H1 (cell line): ENCODE data around the gene OR10H1. TPM values are rescaled to one million over a fixed set of nuclear protein-coding genes. Genes with fewer than 3 reads are reported as not detected.

Experiments
- CTCF ChIA-PET: fragments of 300-600 bp; sonication (Branson Sonifier 250); formaldehyde crosslinking; loops from one replicate; lab custom pipeline; 2021; ENCODE audit not compliant: partially characterized antibody; lab: Charles Lee
- POLR2A ChIA-PET: fragments of 300-600 bp; sonication (Branson Sonifier 250); formaldehyde crosslinking; loops from one replicate; lab custom pipeline; 2021; ENCODE audit warnings: inconsistent platforms; ENCODE audit not compliant: partially characterized antibody; lab: Charles Lee
- DNase-seq, 2 experiments: peaks; one replicate each; pipeline versions ENCODE4 v3.0.0 to v3.0.0-alpha.2; 2010 to 2022; ENCODE audit warnings: low spot score in 2 of 2, low read depth in 1 of 2, mixed read lengths in 1 of 2
- FAIRE-seq: peaks from 2 replicates; lab custom pipeline; 2011; peaks lifted over from hg19 to GRCh38; lab: Jason Lieb, UNC
- H2AFZ ChIP-seq: 2 replicates; pipeline ENCODE4 v1.8.1; 2012; ENCODE audit warnings: low read length, inconsistent platforms
- H2AK5ac ChIP-seq: 2 replicates; pipeline ENCODE4 v1.6.1; 2013; ENCODE audit warnings: low read depth, low read length
- H2BK120ac ChIP-seq: replicated peaks from 2 replicates; pipeline ENCODE3; 2013; ENCODE audit warnings: low read depth, low read length, inconsistent platforms
- H2BK12ac ChIP-seq: 2 replicates; pipeline ENCODE4 v1.6.1; 2013; ENCODE audit warnings: low read depth, low read length
- H2BK15ac ChIP-seq: 2 replicates; pipeline ENCODE4 v1.6.1; 2013; ENCODE audit warnings: low read length
- H2BK20ac ChIP-seq: 2 replicates; pipeline ENCODE4 v1.6.1; 2013; ENCODE audit warnings: low read length
- H2BK5ac ChIP-seq: 2 replicates; pipeline ENCODE4 v1.6.1; 2013; ENCODE audit warnings: low read depth, low read length
- H3K14ac ChIP-seq: 2 replicates; pipeline ENCODE4 v1.6.1; 2013; ENCODE audit warnings: inconsistent platforms; ENCODE audit not compliant: insufficient read length
- H3K18ac ChIP-seq: 2 replicates; pipeline ENCODE4 v1.6.1; 2013; ENCODE audit warnings: low read length; ENCODE audit errors: extremely low read depth
- H3K23ac ChIP-seq: 2 replicates; pipeline ENCODE4 v1.6.1; 2013; ENCODE audit warnings: inconsistent platforms; ENCODE audit not compliant: insufficient read length
- H3K23me2 ChIP-seq: 2 replicates; pipeline ENCODE4 v1.6.1; 2013; ENCODE audit warnings: low read depth, low read length
- H3K27ac ChIP-seq: 2 replicates; pipeline ENCODE4 v1.6.1; 2011; ENCODE audit warnings: low read depth, low read length, inconsistent platforms
- H3K27me3 ChIP-seq, 4 experiments: replicated peaks in 1 of 4; 1 replicate in 1 of 4; 2 replicates in 3 of 4; pipeline versions ENCODE4 v1.6.1 to v1.8.1; 2011 to 2013; ENCODE audit warnings: low read length in 3 of 4, mild to moderate bottlenecking in 3 of 4, inconsistent platforms in 2 of 4, mixed read lengths in 2 of 4, moderate library complexity in 1 of 4; ENCODE audit not compliant: control insufficient read depth in 3 of 4, insufficient read depth in 3 of 4; ENCODE audit errors: extremely low read depth in 1 of 4
- H3K36me3 ChIP-seq, 4 experiments: 2 replicates each; pipeline versions ENCODE4 v1.6.1 to v1.8.1; 2011 to 2013; ENCODE audit warnings: mild to moderate bottlenecking in 4 of 4, low read length in 3 of 4, moderate library complexity in 2 of 4, control low read depth in 1 of 4, inconsistent platforms in 1 of 4; ENCODE audit not compliant: insufficient read depth in 4 of 4, control insufficient read depth in 2 of 4
- H3K4ac ChIP-seq: replicated peaks from 2 replicates; pipeline ENCODE3; 2013; ENCODE audit warnings: low read length, low read depth, mixed read lengths, inconsistent platforms; ENCODE audit not compliant: insufficient read length
- H3K4me1 ChIP-seq, 4 experiments: replicated peaks in 1 of 4; 1 replicate in 1 of 4; 2 replicates in 3 of 4; pipeline versions ENCODE4 v1.6.1 to v1.8.1; 2011 to 2013; ENCODE audit warnings: low read length in 3 of 4, inconsistent platforms in 2 of 4, mixed read lengths in 1 of 4; ENCODE audit not compliant: insufficient read depth in 4 of 4, control insufficient read depth in 3 of 4
- H3K4me2 ChIP-seq, 2 experiments: 2 replicates each; pipeline versions ENCODE4 v1.6.1 to v1.8.1; 2011 to 2013; ENCODE audit warnings: low read depth in 2 of 2, low read length in 2 of 2, control low read depth in 1 of 2, inconsistent platforms in 1 of 2, mild to moderate bottlenecking in 1 of 2; ENCODE audit not compliant: insufficient read depth in 1 of 2
- H3K4me3 ChIP-seq, 4 experiments: fragments of 200-600, 300-600 bp in 1 of 4; sonication (generic), shearing (Covaris generic), sonication (Bioruptor Twin) in 1 of 4; 2 replicates each; pipeline versions ENCODE4 v1.5.1 to v1.8.1; 2011 to 2016; ENCODE audit warnings: low read length in 4 of 4, low read depth in 3 of 4, control low read depth in 2 of 4, inconsistent platforms in 2 of 4, mild to moderate bottlenecking in 2 of 4, mixed read lengths in 1 of 4, moderate library complexity in 1 of 4; ENCODE audit not compliant: insufficient read depth in 2 of 4; ENCODE audit errors: extremely low read depth in 1 of 4
- H3K56ac ChIP-seq: replicated peaks from 2 replicates; pipeline ENCODE3; 2013; ENCODE audit warnings: low read depth, mild to moderate bottlenecking, mixed read lengths, low read length, inconsistent platforms; ENCODE audit not compliant: insufficient read length
- H3K79me1 ChIP-seq: 2 replicates; pipeline ENCODE4 v1.6.1; 2013; ENCODE audit warnings: low read depth, low read length, control low read depth
- H3K79me2 ChIP-seq, 2 experiments: 2 replicates each; pipeline versions ENCODE4 v1.6.1 to v1.8.1; 2012 to 2013; ENCODE audit warnings: low read length in 2 of 2, mild to moderate bottlenecking in 2 of 2, inconsistent platforms in 1 of 2; ENCODE audit not compliant: insufficient read depth in 2 of 2, control insufficient read depth in 1 of 2
- H3K9ac ChIP-seq, 4 experiments: replicated peaks in 1 of 4; 1 replicate in 1 of 4; 2 replicates in 3 of 4; pipeline versions ENCODE4 v1.6.1 to v1.8.1; 2011 to 2013; ENCODE audit warnings: low read depth in 3 of 4, low read length in 3 of 4, control low read depth in 2 of 4, mild to moderate bottlenecking in 2 of 4, moderate library complexity in 2 of 4, inconsistent platforms in 1 of 4; ENCODE audit errors: extremely low read depth in 1 of 4
- H3K9me3 ChIP-seq, 2 experiments: 2 replicates each; pipeline versions ENCODE4 v1.6.1 to v1.8.1; 2012 to 2013; ENCODE audit warnings: mild to moderate bottlenecking in 2 of 2, moderate library complexity in 2 of 2, control low read depth in 1 of 2, inconsistent platforms in 1 of 2, low read depth in 1 of 2, low read length in 1 of 2, mixed read lengths in 1 of 2; ENCODE audit not compliant: insufficient read depth in 2 of 2
- H4K20me1 ChIP-seq, 2 experiments: replicated peaks in 1 of 2; 2 replicates each; pipeline versions ENCODE3 to v1.8.1; 2011 to 2013; ENCODE audit warnings: inconsistent platforms in 2 of 2, low read length in 2 of 2, mild to moderate bottlenecking in 1 of 2; ENCODE audit not compliant: insufficient read depth in 2 of 2, control insufficient read depth in 1 of 2
- H4K5ac ChIP-seq: 2 replicates; pipeline ENCODE4 v1.6.1; 2013; ENCODE audit warnings: low read length, low read depth, mixed read lengths, inconsistent platforms; ENCODE audit not compliant: insufficient read length
- H4K8ac ChIP-seq: 2 replicates; pipeline ENCODE4 v1.8.0; 2013; ENCODE audit warnings: mild to moderate bottlenecking, moderate library complexity, low read length, inconsistent platforms; ENCODE audit not compliant: insufficient read depth; ENCODE audit errors: extremely low read depth
- H4K91ac ChIP-seq: replicated peaks from 2 replicates; pipeline ENCODE3; 2013; ENCODE audit warnings: low read length, mixed read lengths, inconsistent platforms; ENCODE audit not compliant: insufficient read length
- BCL11A ChIP-seq, 2 experiments: IDR thresholded peaks; one replicate each; pipeline ENCODE4 v1.6.1; 2011; ENCODE audit warnings: low read depth in 2 of 2, low read length in 2 of 2, mild to moderate bottlenecking in 2 of 2
- JUND ChIP-seq: IDR thresholded peaks from 2 replicates; pipeline ENCODE4 v1.6.1; 2011; ENCODE audit warnings: mild to moderate bottlenecking, improper control_type of control experiment, low read length
- KDM5A ChIP-seq: fragments of 200-600 bp; IDR thresholded peaks from 2 replicates; pipeline ENCODE4 v1.7.1; 2012; ENCODE audit warnings: mild to moderate bottlenecking, low read length, inconsistent platforms, mixed read lengths
- POLR2A ChIP-seq, 2 experiments: IDR thresholded peaks; 1 replicate in 1 of 2; 2 replicates in 1 of 2; pipeline ENCODE4 v1.6.1; 2011; ENCODE audit warnings: low read depth in 2 of 2, low read length in 2 of 2, mild to moderate bottlenecking in 2 of 2; ENCODE audit errors: control extremely low read depth in 1 of 2
- POU5F1 ChIP-seq: IDR thresholded peaks from 2 replicates; pipeline ENCODE4 v1.6.1; 2011; ENCODE audit warnings: low read depth, mild to moderate bottlenecking, low read length, moderate library complexity
- RFX5 ChIP-seq: IDR thresholded peaks from 2 replicates; pipeline ENCODE4 v1.6.1; 2011; ENCODE audit warnings: low read depth, low read length, improper control_type of control experiment, borderline replicate concordance
- RXRA ChIP-seq: IDR thresholded peaks from 2 replicates; pipeline ENCODE4 v1.6.1; 2011; ENCODE audit warnings: low read depth, mild to moderate bottlenecking, low read length, moderate library complexity; ENCODE audit not compliant: insufficient read depth
- SP2 ChIP-seq: IDR thresholded peaks from 2 replicates; pipeline ENCODE4 v1.6.1; 2012; ENCODE audit warnings: mild to moderate bottlenecking, low read length, inconsistent platforms
- TAF1 ChIP-seq: IDR thresholded peaks from 2 replicates; pipeline ENCODE4 v1.6.1; 2011; ENCODE audit warnings: mild to moderate bottlenecking, low read depth, low read length
- TEAD4 ChIP-seq: IDR thresholded peaks from 2 replicates; pipeline ENCODE4 v1.6.1; 2012; ENCODE audit warnings: low read depth, low read length, inconsistent platforms, mixed read lengths
- WGBS, 2 experiments: shearing (Covaris generic) in 1 of 2; methylation state at CpG; one replicate each; pipeline versions ENCODE4 v1.1.6 to v1.1.7; 2013 to 2015; ENCODE audit warnings: low lambda C conversion rate in 2 of 2, mixed read lengths in 2 of 2, inconsistent platforms in 1 of 2, low coverage in 1 of 2, missing lambda C conversion rate in 1 of 2; ENCODE audit not compliant: insufficient replicate concordance in 2 of 2, insufficient coverage in 1 of 2, insufficient read length in 1 of 2; ENCODE audit errors: extremely low coverage in 1 of 2, missing lambda C conversion rate in 1 of 2; 5-methylcytosine and 5-hydroxymethylcytosine counted together
- polyA plus RNA-seq, 7 experiments: library from polyadenylated mRNA; depleted of rRNA in 3 of 7; stranded (reverse) in 5 of 7; unstranded in 2 of 7; fragments of >200 nt in 5 of 7; fragments of 200-250 nt in 2 of 7; gene quantifications; 1 replicate in 5 of 7; 2 replicates in 1 of 7; 4 replicates in 1 of 7; pipeline versions ENCODE4 v1.2.1 to v1.2.3, GENCODE V29; 2011 to 2013; ENCODE audit warnings: missing spikeins in 2 of 7, mixed read lengths in 2 of 7
- total RNA-seq: library from RNA; stranded (reverse); fragmentation: NEBNext Ultra II Directional; extraction: Animal tissue kit (Norgen Biotek cat#: 25700); gene quantifications from 2 replicates; pipeline ENCODE4 v1.2.1, GENCODE V29; 2021

OR10H1 gene
- total and polyA plus RNA-seq, 2 of the 8 experiments (the other 6 are each of a cell fraction or from before 2014, with no cell fraction given), result not detected

GRCh38 chr19:15828121-15828610, 12.7 kb upstream of the OR10H1 start:
- Histone ChIP-seq H4K91ac (no peak overlapping the region), H2AFZ (no peak overlapping the region), H3K79me1 (no peaks in the 10 kb centered on the region), H4K8ac (no peak overlapping the region), H2BK20ac (no peak overlapping the region), H3K56ac (no peak overlapping the region), H2BK120ac (no peak overlapping the region), H3K23ac (no peak overlapping the region), H3K9ac (no peak overlapping the region), H3K9me3 (peaks cover 61 to 88% of the 10 kb centered on the region in 2 experiments), H4K5ac (no peak overlapping the region), H3K4me1 (no peaks in the 10 kb centered on the region), H2BK15ac (no peak overlapping the region), H3K14ac (no peak overlapping the region), H3K27me3 (no peaks in the 10 kb centered on the region), H2AK5ac (no peak overlapping the region), H3K4ac (no peak overlapping the region), H3K36me3 (no peaks in the 10 kb centered on the region), H3K27ac (no peak overlapping the region), H3K79me2 (no peaks in the 10 kb centered on the region), H3K4me3 (no peak overlapping the region), H2BK5ac (no peak overlapping the region), H2BK12ac (no peak overlapping the region), H3K4me2 (no peak overlapping the region), H3K23me2 (no peaks in the 10 kb centered on the region), H3K18ac (no peak overlapping the region), H4K20me1 (no peaks in the 10 kb centered on the region)
- ChIA-PET POLR2A (no interaction called here), CTCF (no interaction called here)
- FAIRE-seq (no peak), DNase-seq (no peak)
- 93% methylated on average over 7 of the region's 7 CpGs; no CpG with 5 or more reads in 1 of the 2 experiments for WGBS, 2 experiments
- TF ChIP-seq TEAD4, result no peak
- TF ChIP-seq TAF1, result no peak
- TF ChIP-seq JUND, result no peak
- no peak for TF ChIP-seq RFX5
- no peak for TF ChIP-seq POU5F1
- no peak for TF ChIP-seq KDM5A
- no peak for TF ChIP-seq BCL11A (IDR thresholded peaks at IDR 0.05; ENCODE audit: low read depth in 2 of 2, low read length in 2 of 2)
- TF ChIP-seq SP2, result no peak
- TF ChIP-seq POLR2A (IDR thresholded peaks at IDR 0.05; ENCODE audit: control extremely low read depth in 1 of 2, low read depth in 2 of 2, low read length in 2 of 2), result no peak
- no peak for TF ChIP-seq RXRA
